Measurements from ENCODE around the gene PSMD4. TPM values are rescaled to one million over a fixed set of nuclear protein-coding genes. Genes with fewer than 3 reads are reported as not detected.

Gene PSMD4
- polyA plus RNA-seq, 1 donor (not counting 4 experiments of a cell fraction or from before 2014, with no cell fraction given), result 219 TPM

- Histone ChIP-seq H2AFZ (ENCODE audit: control insufficient read depth, low read length) (no peak overlapping the region), H4K20me1 (ENCODE audit: control insufficient read depth, extremely low read depth, insufficient read depth, low read length) (no peaks in the 10 kb centered on the region), H3K27ac (ENCODE audit: control insufficient read depth, insufficient read depth, low read length) (no peak overlapping the region), H3K9me1 (ENCODE audit: control insufficient read depth, extremely low read depth, insufficient read depth, low read length) (no peaks in the 10 kb centered on the region), H3K36me3 (ENCODE audit: control insufficient read depth in 2 of 2, extremely low read depth in 1 of 2, insufficient read depth in 2 of 2, low read length in 2 of 2) (peaks cover 13 to 38% of the 10 kb centered on the region in 2 experiments), H3K27me3 (ENCODE audit: control insufficient read depth, extremely low read depth, insufficient read depth, low read length) (no peaks in the 10 kb centered on the region), H3K4me2 (ENCODE audit: control insufficient read depth, extremely low read depth, insufficient read depth, low read depth, low read length) (no peak overlapping the region), H3K79me2 (ENCODE audit: control insufficient read depth, insufficient read depth, low read length) (peaks cover 34% of the 10 kb centered on the region), H3K4me1 (ENCODE audit: control insufficient read depth, extremely low read depth, insufficient read depth, low read length) (peaks cover 10% of the 10 kb centered on the region), H3K9ac (ENCODE audit: control insufficient read depth, extremely low read depth, insufficient read depth, low read length) (no peak overlapping the region), H3K9me3 (ENCODE audit: control insufficient read depth, low read depth, low read length) (no peaks in the 10 kb centered on the region), H3K4me3 (ENCODE audit: control insufficient read depth in 2 of 3, extremely low read depth in 1 of 3, insufficient read depth in 2 of 3, low read depth in 1 of 3, low read length in 3 of 3) (no peak overlapping the region)
- DNase-seq (ENCODE audit: low read depth, low spot score), result no peak
- no peak for FAIRE-seq
- dilution Hi-C loops (cut with MboI; ENCODE audit: extremely low pct_ligation_motif_present, low sequenced_read_pairs), result no loop called here
- no peak for TF ChIP-seq EZH2 (IDR thresholded peaks at IDR 0.05; ENCODE audit: low read length)
- TF ChIP-seq CTCF (optimal IDR thresholded peaks at IDR 0.05 in 1 of 3, IDR thresholded peaks at IDR 0.05 in 1 of 3, conservative IDR thresholded peaks at IDR 0.05 in 1 of 3; ENCODE audit: extremely low read depth in 1 of 3, insufficient read depth in 2 of 3, low read length in 3 of 3), result no peak
Measured at GRCh38 chr1:151286619-151287340, 32.2 kb downstream of the PSMD4 start.

GRCh38 chr1:151287341-151287699, 32.8 kb downstream of the PSMD4 start:
- FAIRE-seq, result no peak
- peaks cover 34% of the 10 kb centered on the region for H3K79me2 ChIP-seq (ENCODE audit: control insufficient read depth, insufficient read depth, low read length)
- H3K4me3 ChIP-seq (ENCODE audit: control insufficient read depth in 2 of 3, extremely low read depth in 1 of 3, insufficient read depth in 2 of 3, low read depth in 1 of 3, low read length in 3 of 3), result no peak overlapping the region
- H3K4me2 ChIP-seq (ENCODE audit: control insufficient read depth, extremely low read depth, insufficient read depth, low read depth, low read length), result no peak overlapping the region
- no peak for DNase-seq (ENCODE audit: low read depth, low spot score)
- H3K27me3 ChIP-seq (ENCODE audit: control insufficient read depth, extremely low read depth, insufficient read depth, low read length), result no peaks in the 10 kb centered on the region
- no peaks in the 10 kb centered on the region for H3K9me1 ChIP-seq (ENCODE audit: control insufficient read depth, extremely low read depth, insufficient read depth, low read length)
- no peaks in the 10 kb centered on the region for H3K9me3 ChIP-seq (ENCODE audit: control insufficient read depth, low read depth, low read length)
- dilution Hi-C loops (cut with MboI; ENCODE audit: extremely low pct_ligation_motif_present, low sequenced_read_pairs), result no loop called here
- H3K9ac ChIP-seq (ENCODE audit: control insufficient read depth, extremely low read depth, insufficient read depth, low read length), result no peak overlapping the region
- no peak overlapping the region for H3K27ac ChIP-seq (ENCODE audit: control insufficient read depth, insufficient read depth, low read length)
- H4K20me1 ChIP-seq (ENCODE audit: control insufficient read depth, extremely low read depth, insufficient read depth, low read length), result no peaks in the 10 kb centered on the region
- H2AFZ ChIP-seq (ENCODE audit: control insufficient read depth, low read length), result no peak overlapping the region
- H3K4me1 ChIP-seq (ENCODE audit: control insufficient read depth, extremely low read depth, insufficient read depth, low read length), result peaks cover 10% of the 10 kb centered on the region
- peaks cover 16 to 38% of the 10 kb centered on the region in 2 experiments for H3K36me3 ChIP-seq (ENCODE audit: control insufficient read depth in 2 of 2, extremely low read depth in 1 of 2, insufficient read depth in 2 of 2, low read length in 2 of 2)
- TF ChIP-seq CTCF (optimal IDR thresholded peaks at IDR 0.05 in 1 of 3, IDR thresholded peaks at IDR 0.05 in 1 of 3, conservative IDR thresholded peaks at IDR 0.05 in 1 of 3; ENCODE audit: extremely low read depth in 1 of 3, insufficient read depth in 2 of 3, low read length in 3 of 3) (no peak), EZH2 (IDR thresholded peaks at IDR 0.05; ENCODE audit: low read length) (no peak)
